Measurements from ENCODE around the gene IL1RN. TPM values are rescaled to one million over a fixed set of nuclear protein-coding genes. Genes with fewer than 3 reads are reported as not detected.

The IL1RN gene
- total and polyA plus RNA-seq, 2 of the 13 experiments (the other 11 are each of a cell fraction or from before 2014, with no cell fraction given), result 21.2 to 101 TPM

DNA sequence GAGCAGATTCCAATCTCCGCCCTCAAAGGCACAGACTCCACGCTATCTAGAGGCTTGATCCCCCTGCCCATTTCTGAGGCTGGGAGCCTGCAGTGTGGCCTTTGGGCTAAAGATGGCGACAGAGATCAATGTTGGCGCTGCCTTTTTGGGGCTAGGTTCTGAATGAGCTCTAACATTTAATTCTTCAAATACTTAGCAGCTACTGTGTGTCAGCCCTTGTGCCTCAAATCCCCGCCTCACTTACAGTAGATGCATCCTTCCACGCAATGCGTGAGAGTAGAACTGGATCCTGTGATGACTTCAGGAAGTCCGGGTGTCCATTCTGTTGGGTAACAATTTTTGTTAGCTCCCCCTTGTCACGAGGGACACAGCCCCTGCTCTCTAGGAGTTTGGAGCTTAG, 47.3 kb upstream of the IL1RN start (continued):
- TF ChIP-seq, protein P1, sequence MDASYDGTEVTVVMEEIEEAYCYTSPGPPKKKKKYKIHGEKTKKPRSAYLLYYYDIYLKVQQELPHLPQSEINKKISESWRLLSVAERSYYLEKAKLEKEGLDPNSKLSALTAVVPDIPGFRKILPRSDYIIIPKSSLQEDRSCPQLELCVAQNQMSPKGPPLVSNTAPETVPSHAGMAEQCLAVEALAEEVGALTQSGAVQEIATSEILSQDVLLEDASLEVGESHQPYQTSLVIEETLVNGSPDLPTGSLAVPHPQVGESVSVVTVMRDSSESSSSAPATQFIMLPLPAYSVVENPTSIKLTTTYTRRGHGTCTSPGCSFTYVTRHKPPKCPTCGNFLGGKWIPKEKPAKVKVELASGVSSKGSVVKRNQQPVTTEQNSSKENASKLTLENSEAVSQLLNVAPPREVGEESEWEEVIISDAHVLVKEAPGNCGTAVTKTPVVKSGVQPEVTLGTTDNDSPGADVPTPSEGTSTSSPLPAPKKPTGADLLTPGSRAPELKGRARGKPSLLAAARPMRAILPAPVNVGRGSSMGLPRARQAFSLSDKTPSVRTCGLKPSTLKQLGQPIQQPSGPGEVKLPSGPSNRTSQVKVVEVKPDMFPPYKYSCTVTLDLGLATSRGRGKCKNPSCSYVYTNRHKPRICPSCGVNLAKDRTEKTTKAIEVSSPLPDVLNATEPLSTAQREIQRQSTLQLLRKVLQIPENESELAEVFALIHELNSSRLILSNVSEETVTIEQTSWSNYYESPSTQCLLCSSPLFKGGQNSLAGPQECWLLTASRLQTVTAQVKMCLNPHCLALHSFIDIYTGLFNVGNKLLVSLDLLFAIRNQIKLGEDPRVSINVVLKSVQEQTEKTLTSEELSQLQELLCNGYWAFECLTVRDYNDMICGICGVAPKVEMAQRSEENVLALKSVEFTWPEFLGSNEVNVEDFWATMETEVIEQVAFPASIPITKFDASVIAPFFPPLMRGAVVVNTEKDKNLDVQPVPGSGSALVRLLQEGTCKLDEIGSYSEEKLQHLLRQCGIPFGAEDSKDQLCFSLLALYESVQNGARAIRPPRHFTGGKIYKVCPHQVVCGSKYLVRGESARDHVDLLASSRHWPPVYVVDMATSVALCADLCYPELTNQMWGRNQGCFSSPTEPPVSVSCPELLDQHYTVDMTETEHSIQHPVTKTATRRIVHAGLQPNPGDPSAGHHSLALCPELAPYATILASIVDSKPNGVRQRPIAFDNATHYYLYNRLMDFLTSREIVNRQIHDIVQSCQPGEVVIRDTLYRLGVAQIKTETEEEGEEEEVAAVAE (CRISPR knock-in tag; IDR thresholded peaks at IDR 0.05; ENCODE audit: borderline replicate concordance), result no peak
- TF ChIP-seq YY1 (IDR thresholded peaks at IDR 0.05; ENCODE audit: insufficient read depth, insufficient replicate concordance, low read depth, low read length) (no peak), DNMT3B (CRISPR knock-in tag; conservative IDR thresholded peaks at IDR 0.05) (0 out of 2 replicates have a peak, but pooled peaks have one; percentile 36), MTA3 (CRISPR knock-in tag; IDR thresholded peaks at IDR 0.05) (no peak), ZNF205 (CRISPR knock-in tag; IDR thresholded peaks at IDR 0.05) (0 out of 2 replicates have a peak, but pooled peaks have one; percentile 23), PHF5A (CRISPR knock-in tag; IDR thresholded peaks at IDR 0.05; ENCODE audit: low read depth, unreplicated experiment) (peak; percentile 69), SMC3 (IDR thresholded peaks at IDR 0.05; ENCODE audit: low read length) (peak; percentile 91), KLF16 (CRISPR knock-in tag; IDR thresholded peaks at IDR 0.05) (peak in 1 of 2 experiments; percentile 75; a peak in 1 of 4 replicates), REPIN1 (CRISPR knock-in tag; IDR thresholded peaks at IDR 0.05; ENCODE audit: borderline replicate concordance, low read depth) (peak; percentile 48; the same call in 1 of the 2 replicates)
- TF ChIP-seq, protein P2, sequence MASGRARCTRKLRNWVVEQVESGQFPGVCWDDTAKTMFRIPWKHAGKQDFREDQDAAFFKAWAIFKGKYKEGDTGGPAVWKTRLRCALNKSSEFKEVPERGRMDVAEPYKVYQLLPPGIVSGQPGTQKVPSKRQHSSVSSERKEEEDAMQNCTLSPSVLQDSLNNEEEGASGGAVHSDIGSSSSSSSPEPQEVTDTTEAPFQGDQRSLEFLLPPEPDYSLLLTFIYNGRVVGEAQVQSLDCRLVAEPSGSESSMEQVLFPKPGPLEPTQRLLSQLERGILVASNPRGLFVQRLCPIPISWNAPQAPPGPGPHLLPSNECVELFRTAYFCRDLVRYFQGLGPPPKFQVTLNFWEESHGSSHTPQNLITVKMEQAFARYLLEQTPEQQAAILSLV (CRISPR knock-in tag; IDR thresholded peaks at IDR 0.05; ENCODE audit: borderline replicate concordance), result peak; percentile 29; the same call in 1 of the 2 replicates
- TF ChIP-seq, protein P3, sequence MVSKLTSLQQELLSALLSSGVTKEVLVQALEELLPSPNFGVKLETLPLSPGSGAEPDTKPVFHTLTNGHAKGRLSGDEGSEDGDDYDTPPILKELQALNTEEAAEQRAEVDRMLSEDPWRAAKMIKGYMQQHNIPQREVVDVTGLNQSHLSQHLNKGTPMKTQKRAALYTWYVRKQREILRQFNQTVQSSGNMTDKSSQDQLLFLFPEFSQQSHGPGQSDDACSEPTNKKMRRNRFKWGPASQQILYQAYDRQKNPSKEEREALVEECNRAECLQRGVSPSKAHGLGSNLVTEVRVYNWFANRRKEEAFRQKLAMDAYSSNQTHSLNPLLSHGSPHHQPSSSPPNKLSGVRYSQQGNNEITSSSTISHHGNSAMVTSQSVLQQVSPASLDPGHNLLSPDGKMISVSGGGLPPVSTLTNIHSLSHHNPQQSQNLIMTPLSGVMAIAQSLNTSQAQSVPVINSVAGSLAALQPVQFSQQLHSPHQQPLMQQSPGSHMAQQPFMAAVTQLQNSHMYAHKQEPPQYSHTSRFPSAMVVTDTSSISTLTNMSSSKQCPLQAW (CRISPR knock-in tag; IDR thresholded peaks at IDR 0.05), result peak; percentile 61
- TF ChIP-seq, protein P4, sequence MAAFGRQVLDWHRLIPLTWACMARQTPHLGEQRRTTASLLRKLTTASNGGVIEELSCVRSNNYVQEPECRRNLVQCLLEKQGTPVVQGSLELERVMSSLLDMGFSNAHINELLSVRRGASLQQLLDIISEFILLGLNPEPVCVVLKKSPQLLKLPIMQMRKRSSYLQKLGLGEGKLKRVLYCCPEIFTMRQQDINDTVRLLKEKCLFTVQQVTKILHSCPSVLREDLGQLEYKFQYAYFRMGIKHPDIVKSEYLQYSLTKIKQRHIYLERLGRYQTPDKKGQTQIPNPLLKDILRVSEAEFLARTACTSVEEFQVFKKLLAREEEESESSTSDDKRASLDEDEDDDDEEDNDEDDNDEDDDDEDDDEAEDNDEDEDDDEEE (CRISPR knock-in tag; IDR thresholded peaks at IDR 0.05), result peak; percentile 74; the same call in 1 of the 2 replicates
